Astrocyte (in vitro differentiated cells and primary cell): Measurements from ENCODE around the gene WDR1.

Experiments used
- CTCF ChIP-seq: IDR thresholded peaks from 2 replicates; pipeline ENCODE4 v1.5.1; 2011; ENCODE audit warnings: low read depth, mild to moderate bottlenecking, inconsistent platforms, low read length, moderate library complexity; ENCODE audit not compliant: insufficient read depth
- EZH2 ChIP-seq: IDR thresholded peaks from 2 replicates; pipeline ENCODE4 v1.6.1; 2012; ENCODE audit warnings: mild to moderate bottlenecking, low read length, inconsistent platforms; ENCODE audit not compliant: insufficient read depth

GRCh38 chr4:10069075-10069642 is 47.4 kb downstream of the WDR1 start:
- TF ChIP-seq CTCF (no peak), EZH2 (no peak)
